CD8-positive, alpha-beta memory T cell (primary cell): ENCODE data around the gene NINL. TPM values are rescaled to one million over a fixed set of nuclear protein-coding genes. Genes with fewer than 3 reads are reported as not detected.

Source experiments
- CTCF ChIA-PET: fragments of 350-600 bp; sonication (Branson Sonifier 250); formaldehyde crosslinking; loops from one replicate; lab custom pipeline; 2021; ENCODE audit warnings: antibody characterized with exemption; lab: Charles Lee
- POLR2A ChIA-PET: fragments of 350-600 bp; sonication (Branson Sonifier 250); formaldehyde crosslinking; loops from one replicate; lab custom pipeline; 2021; ENCODE audit warnings: antibody characterized with exemption; lab: Charles Lee
- DNase-seq, 5 donors: peaks; one replicate each; pipeline versions ENCODE4 v3.0.0 to v3.0.0-alpha.2; 2020 to 2022; ENCODE audit warnings: mixed read lengths in 1 of 5
- H3K27ac ChIP-seq: one replicate; pipeline ENCODE4 v1.7.0; 2013; ENCODE audit warnings: low read depth, mild to moderate bottlenecking, low read length, moderate library complexity
- H3K27me3 ChIP-seq: 2 replicates; pipeline ENCODE4 v1.7.0; 2013; ENCODE audit warnings: low read length, mild to moderate bottlenecking; ENCODE audit not compliant: insufficient read depth, poor library complexity, severe bottlenecking
- H3K36me3 ChIP-seq: 2 replicates; pipeline ENCODE4 v1.7.0; 2013; ENCODE audit warnings: mild to moderate bottlenecking, low read length, moderate library complexity; ENCODE audit not compliant: insufficient read depth
- H3K4me1 ChIP-seq: 2 replicates; pipeline ENCODE4 v1.7.0; 2013; ENCODE audit warnings: mild to moderate bottlenecking, low read length, moderate library complexity; ENCODE audit not compliant: insufficient read depth
- H3K4me3 ChIP-seq: 2 replicates; pipeline ENCODE4 v1.7.0; 2013; ENCODE audit warnings: mild to moderate bottlenecking, low read length
- H3K9me3 ChIP-seq: 2 replicates; pipeline ENCODE4 v1.7.0; 2013; ENCODE audit warnings: mild to moderate bottlenecking, low read length
- H3K27ac Mint-ChIP-seq, 8 donors: one replicate each; pipeline ENCODE4 v1.8.0; 2020 to 2021; ENCODE audit warnings: mixed read lengths in 8 of 8, mild to moderate bottlenecking in 6 of 8, inconsistent platforms in 3 of 8, moderate library complexity in 3 of 8
- H3K27me3 Mint-ChIP-seq, 2 donors: one replicate each; pipeline ENCODE4 v1.8.0; 2020 to 2021; ENCODE audit warnings: mixed read lengths in 2 of 2, mild to moderate bottlenecking in 1 of 2, moderate library complexity in 1 of 2
- H3K36me3 Mint-ChIP-seq, 3 donors: one replicate each; pipeline ENCODE4 v1.8.0; 2020 to 2021; ENCODE audit warnings: mixed read lengths in 3 of 3, inconsistent platforms in 1 of 3, mild to moderate bottlenecking in 1 of 3
- H3K4me1 Mint-ChIP-seq, 3 donors: one replicate each; pipeline ENCODE4 v1.8.0; 2020 to 2021; ENCODE audit warnings: mixed read lengths in 3 of 3, inconsistent platforms in 1 of 3, mild to moderate bottlenecking in 1 of 3
- H3K4me3 Mint-ChIP-seq, 7 donors: one replicate each; pipeline ENCODE4 v1.8.0; 2020 to 2021; ENCODE audit warnings: mixed read lengths in 7 of 7, mild to moderate bottlenecking in 6 of 7, moderate library complexity in 4 of 7, inconsistent platforms in 2 of 7
- H3K9me3 Mint-ChIP-seq, 5 donors: one replicate each; pipeline ENCODE4 v1.8.0; 2020 to 2022; ENCODE audit warnings: mixed read lengths in 5 of 5, mild to moderate bottlenecking in 3 of 5, moderate library complexity in 2 of 5, inconsistent platforms in 1 of 5
- polyA plus RNA-seq: library from polyadenylated mRNA; unstranded; fragments of 300-500 nt; fragmentation: Illumina TruSeq; gene quantifications from one replicate; pipeline ENCODE4 v1.2.3, GENCODE V29; 2021
- total RNA-seq, 2 experiments: library from RNA; stranded (reverse); gene quantifications; one replicate each; pipeline ENCODE4 v1.2.3, GENCODE V29; 2021

The NINL gene
- total and polyA plus RNA-seq, 3 experiments from 2014 or later: 0.64 to 1.5 (median 0.77) TPM

- no peak for DNase-seq
- Histone ChIP-seq H3K9me3 (no peaks in the 10 kb centered on the region), H3K4me3 (no peak overlapping the region), H3K4me1 (no peaks in the 10 kb centered on the region), H3K36me3 (no peaks in the 10 kb centered on the region), H3K27me3 (no peaks in the 10 kb centered on the region), H3K27ac (no peak overlapping the region)
- Mint-ChIP-seq H3K27ac (no peak overlapping the region), H3K4me3 (no peak overlapping the region), H3K4me1 (no peaks in the 10 kb centered on the region), H3K27me3 (no peaks in the 10 kb centered on the region), H3K9me3 (no peaks in the 10 kb centered on the region), H3K36me3 (no peaks in the 10 kb centered on the region)
- ChIA-PET CTCF (no interaction called here), POLR2A (no interaction called here)
Observed at GRCh38 chr20:25494506-25495188, 90.7 kb downstream of the NINL start.

DNA sequence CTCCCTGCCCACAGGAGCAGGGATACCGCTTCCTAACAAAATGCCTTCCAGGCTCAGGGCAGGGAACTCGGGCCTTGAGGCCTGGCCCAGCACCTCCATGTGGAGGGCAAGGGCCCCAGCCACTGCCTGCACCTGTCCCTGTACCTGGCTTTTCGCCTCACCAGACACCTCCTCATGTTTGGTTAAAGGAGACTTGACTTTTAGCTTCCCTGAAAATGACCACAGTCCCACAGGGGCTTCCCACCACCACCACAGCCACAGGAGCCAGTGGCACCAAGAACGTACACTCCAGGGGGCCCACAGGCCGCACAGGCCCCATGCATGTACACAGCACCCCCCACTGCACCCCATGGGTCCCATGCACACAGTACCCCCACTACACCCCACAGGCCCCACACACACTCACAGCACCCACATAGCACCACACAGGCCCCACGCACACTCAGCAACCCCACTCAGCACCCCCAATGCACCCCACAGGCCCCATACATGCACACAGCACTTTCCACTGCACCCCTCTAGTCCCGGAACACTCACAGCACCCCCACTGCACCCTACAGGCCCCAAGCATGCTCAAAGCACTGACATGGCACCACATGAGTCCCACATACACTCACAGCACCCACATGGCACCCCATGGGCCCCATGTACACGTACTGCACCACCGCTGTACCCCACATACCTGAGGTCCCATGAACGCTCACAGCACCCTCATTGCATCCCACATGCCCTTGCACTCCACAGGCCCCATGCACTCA is 91.4 kb downstream of the NINL start:
- Mint-ChIP-seq H3K27ac (no peak overlapping the region), H3K9me3 (no peaks in the 10 kb centered on the region), H3K36me3 (no peaks in the 10 kb centered on the region), H3K27me3 (no peaks in the 10 kb centered on the region), H3K4me3 (no peak overlapping the region), H3K4me1 (no peaks in the 10 kb centered on the region)
- Histone ChIP-seq H3K4me3 (no peak overlapping the region), H3K27ac (no peak overlapping the region), H3K27me3 (no peaks in the 10 kb centered on the region), H3K9me3 (no peaks in the 10 kb centered on the region), H3K4me1 (no peaks in the 10 kb centered on the region), H3K36me3 (no peaks in the 10 kb centered on the region)
- CTCF ChIA-PET: no interaction called here
- DNase-seq: no peak
- POLR2A ChIA-PET: no interaction called here

DNA sequence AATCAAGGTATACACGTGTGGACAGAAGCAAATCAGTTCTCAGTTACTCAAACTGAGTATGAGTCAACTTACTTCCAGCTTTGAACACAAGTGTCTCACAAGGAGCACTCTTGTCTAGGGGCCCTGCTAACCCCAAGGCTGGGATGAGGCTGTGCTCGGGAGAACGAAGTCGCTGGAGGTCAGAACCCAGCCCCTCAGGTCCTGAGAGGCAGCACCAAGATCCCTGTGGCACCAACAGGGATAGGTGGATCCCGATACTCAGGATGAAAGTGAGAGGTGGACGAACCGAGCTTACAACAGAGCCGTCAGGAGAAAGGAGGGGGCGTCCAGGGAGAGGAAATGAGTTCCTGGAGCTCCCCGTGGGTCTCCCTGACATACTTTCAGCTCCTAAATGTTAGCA is 92.2 kb downstream of the NINL start:
- Histone ChIP-seq H3K27me3 (no peaks in the 10 kb centered on the region), H3K4me1 (no peaks in the 10 kb centered on the region), H3K36me3 (no peaks in the 10 kb centered on the region), H3K4me3 (no peak overlapping the region), H3K9me3 (no peaks in the 10 kb centered on the region), H3K27ac (no peak overlapping the region)
- Mint-ChIP-seq H3K27me3 (no peaks in the 10 kb centered on the region), H3K4me1 (no peaks in the 10 kb centered on the region), H3K4me3 (no peak overlapping the region), H3K27ac (no peak overlapping the region), H3K36me3 (no peaks in the 10 kb centered on the region), H3K9me3 (no peaks in the 10 kb centered on the region)
- ChIA-PET CTCF (no interaction called here), POLR2A (no interaction called here)
- no peak for DNase-seq

DNA sequence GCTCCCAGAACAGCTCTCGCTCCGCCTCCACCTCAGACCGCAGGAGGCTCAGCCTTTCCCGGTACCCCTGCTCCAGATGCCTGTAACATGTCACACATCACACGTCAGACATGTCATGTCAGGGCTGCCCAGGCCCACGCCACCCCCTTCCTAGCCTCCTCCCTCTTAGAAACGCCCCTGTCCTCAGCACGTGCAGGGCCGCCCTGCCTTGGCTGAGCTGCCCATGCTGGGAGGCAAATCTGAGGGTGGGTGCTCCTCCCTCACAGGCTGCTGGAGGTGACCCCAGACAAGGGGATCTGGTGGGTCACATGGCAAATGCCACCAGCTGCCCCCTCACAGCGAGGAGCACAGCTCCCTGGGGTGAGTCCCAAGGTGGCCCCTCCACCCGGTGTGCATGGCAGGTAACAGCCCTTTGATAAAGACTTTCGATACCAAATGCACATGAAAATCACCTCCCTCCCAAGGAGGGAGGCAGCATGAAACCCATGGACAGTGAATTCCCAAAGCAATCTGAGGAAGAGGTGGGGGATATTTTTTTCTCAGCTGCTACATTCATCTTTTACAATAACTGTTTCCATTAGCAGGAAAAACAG is 93.8 kb downstream of the NINL start:
- CTCF ChIA-PET: no interaction called here
- POLR2A ChIA-PET: no interaction called here

GRCh38 chr20:25490656-25491445 is 94.5 kb downstream of the NINL start:
- ChIA-PET POLR2A (no interaction called here), CTCF (no interaction called here)
- peak overlapping the region in 1 of 8 donors; percentile 31 for H3K27ac Mint-ChIP-seq
- no peak for DNase-seq
- Histone ChIP-seq H3K4me3 (no peak overlapping the region), H3K36me3 (no peaks in the 10 kb centered on the region), H3K27ac (no peak overlapping the region), H3K9me3 (no peaks in the 10 kb centered on the region), H3K4me1 (peaks cover 9% of the 10 kb centered on the region), H3K27me3 (no peaks in the 10 kb centered on the region)
- no peaks in the 10 kb centered on the region for H3K27me3 Mint-ChIP-seq
- H3K36me3 Mint-ChIP-seq: no peaks in the 10 kb centered on the region
- H3K9me3 Mint-ChIP-seq: no peaks in the 10 kb centered on the region
- peaks cover 5 to 10% (median 8%) of the 10 kb centered on the region in 3 donors for H3K4me1 Mint-ChIP-seq
- no peak overlapping the region for H3K4me3 Mint-ChIP-seq

More for the DNA sequence above, 93.8 kb downstream of the NINL start:
- Mint-ChIP-seq H3K36me3 (no peaks in the 10 kb centered on the region), H3K4me3 (no peak overlapping the region), H3K27me3 (no peaks in the 10 kb centered on the region), H3K4me1 (peaks cover under 1 to 4% (median under 1%) of the 10 kb centered on the region in 3 donors), H3K27ac (no peak overlapping the region), H3K9me3 (no peaks in the 10 kb centered on the region)
- DNase-seq: no peak
- H3K27ac ChIP-seq: no peak overlapping the region
- no peaks in the 10 kb centered on the region for H3K9me3 ChIP-seq
- no peak overlapping the region for H3K4me3 ChIP-seq
- H3K27me3 ChIP-seq: no peaks in the 10 kb centered on the region
- H3K4me1 ChIP-seq: peaks cover 3% of the 10 kb centered on the region
- no peaks in the 10 kb centered on the region for H3K36me3 ChIP-seq

DNA sequence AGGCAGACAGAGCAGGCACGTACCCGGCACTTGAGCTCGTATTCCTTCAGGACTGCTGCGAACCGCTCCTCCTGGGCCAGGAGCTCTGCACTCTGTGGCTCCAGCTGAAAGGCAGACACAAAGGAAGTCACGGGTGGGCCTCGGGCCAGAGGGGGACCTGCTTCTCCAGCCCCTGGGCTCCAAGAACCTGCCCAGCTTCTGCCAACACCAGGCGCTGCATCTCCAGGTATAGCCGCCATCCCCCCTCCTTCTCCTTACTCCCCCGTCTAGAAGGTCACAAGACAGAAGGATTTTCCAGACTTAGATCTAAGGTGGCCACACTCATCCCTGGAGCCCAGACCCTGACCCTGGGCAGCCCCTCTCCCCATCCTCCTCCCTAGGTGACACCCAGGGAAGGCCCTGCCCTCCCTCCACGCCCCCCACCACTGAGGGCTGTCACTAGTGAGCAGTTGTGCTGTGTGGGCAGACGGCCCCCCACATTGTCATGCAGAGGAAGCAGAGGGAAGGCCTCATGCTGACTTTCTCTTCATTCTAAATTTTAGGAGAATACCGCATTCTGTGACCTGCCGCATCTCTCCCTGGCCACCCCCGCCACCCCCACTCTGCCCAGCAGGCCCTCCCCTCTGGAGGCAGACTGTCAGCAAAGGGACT is 96.0 kb downstream of the NINL start:
- H3K27me3 Mint-ChIP-seq: no peaks in the 10 kb centered on the region

GRCh38 chr20:25487975-25488374 is 97.4 kb downstream of the NINL start:
- Histone ChIP-seq H3K9me3 (no peaks in the 10 kb centered on the region), H3K4me1 (peaks cover 25% of the 10 kb centered on the region), H3K27ac (no peak overlapping the region), H3K36me3 (no peaks in the 10 kb centered on the region), H3K4me3 (no peak overlapping the region), H3K27me3 (no peaks in the 10 kb centered on the region)
- Mint-ChIP-seq H3K4me3 (no peak overlapping the region), H3K4me1 (peaks cover 18 to 29% (median 25%) of the 10 kb centered on the region in 3 donors), H3K27ac (no peak overlapping the region), H3K36me3 (no peaks in the 10 kb centered on the region), H3K27me3 (no peaks in the 10 kb centered on the region), H3K9me3 (no peaks in the 10 kb centered on the region)
- ChIA-PET CTCF (no interaction called here), POLR2A (no interaction called here)
- no peak for DNase-seq

More for the DNA sequence above, 96.0 kb downstream of the NINL start:
- Mint-ChIP-seq H3K9me3 (no peaks in the 10 kb centered on the region), H3K27ac (no peak overlapping the region), H3K4me3 (no peak overlapping the region), H3K36me3 (no peaks in the 10 kb centered on the region), H3K4me1 (peaks cover 17 to 23% (median 21%) of the 10 kb centered on the region in 3 donors)
- Histone ChIP-seq H3K9me3 (no peaks in the 10 kb centered on the region), H3K27ac (no peak overlapping the region), H3K27me3 (no peaks in the 10 kb centered on the region), H3K36me3 (no peaks in the 10 kb centered on the region), H3K4me1 (peaks cover 22% of the 10 kb centered on the region), H3K4me3 (no peak overlapping the region)
- ChIA-PET CTCF (no interaction called here), POLR2A (no interaction called here)
- DNase-seq: no peak
